ENCODE data around the gene FBXW2.

Gene FBXW2

GRCh38 chr9:120764476-120764875, 28.7 kb downstream of the FBXW2 start:
- TF ChIP-seq, protein P1, sequence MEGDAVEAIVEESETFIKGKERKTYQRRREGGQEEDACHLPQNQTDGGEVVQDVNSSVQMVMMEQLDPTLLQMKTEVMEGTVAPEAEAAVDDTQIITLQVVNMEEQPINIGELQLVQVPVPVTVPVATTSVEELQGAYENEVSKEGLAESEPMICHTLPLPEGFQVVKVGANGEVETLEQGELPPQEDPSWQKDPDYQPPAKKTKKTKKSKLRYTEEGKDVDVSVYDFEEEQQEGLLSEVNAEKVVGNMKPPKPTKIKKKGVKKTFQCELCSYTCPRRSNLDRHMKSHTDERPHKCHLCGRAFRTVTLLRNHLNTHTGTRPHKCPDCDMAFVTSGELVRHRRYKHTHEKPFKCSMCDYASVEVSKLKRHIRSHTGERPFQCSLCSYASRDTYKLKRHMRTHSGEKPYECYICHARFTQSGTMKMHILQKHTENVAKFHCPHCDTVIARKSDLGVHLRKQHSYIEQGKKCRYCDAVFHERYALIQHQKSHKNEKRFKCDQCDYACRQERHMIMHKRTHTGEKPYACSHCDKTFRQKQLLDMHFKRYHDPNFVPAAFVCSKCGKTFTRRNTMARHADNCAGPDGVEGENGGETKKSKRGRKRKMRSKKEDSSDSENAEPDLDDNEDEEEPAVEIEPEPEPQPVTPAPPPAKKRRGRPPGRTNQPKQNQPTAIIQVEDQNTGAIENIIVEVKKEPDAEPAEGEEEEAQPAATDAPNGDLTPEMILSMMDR (IDR thresholded peaks at IDR 0.05; ENCODE audit: low read depth, low read length), result no peak
- H3K4me3 ChIP-seq (ENCODE audit: low read depth, low read length), result no peak overlapping the region
- in situ Hi-C loops (cut with HindIII; ENCODE audit: low sequenced_read_pairs), result no loop called here
- DNase-seq (ENCODE audit: low read depth, low spot score), result no peak

GRCh38 chr9:120761006-120761405, 32.2 kb downstream of the FBXW2 start:
- TF ChIP-seq, protein P1 (IDR thresholded peaks at IDR 0.05; ENCODE audit: low read depth, low read length), result no peak
- in situ Hi-C loops (cut with HindIII; ENCODE audit: low sequenced_read_pairs), result no loop called here
- no peak overlapping the region for H3K4me3 ChIP-seq (ENCODE audit: low read depth, low read length)
- no peak for DNase-seq (ENCODE audit: low read depth, low spot score)

DNA sequence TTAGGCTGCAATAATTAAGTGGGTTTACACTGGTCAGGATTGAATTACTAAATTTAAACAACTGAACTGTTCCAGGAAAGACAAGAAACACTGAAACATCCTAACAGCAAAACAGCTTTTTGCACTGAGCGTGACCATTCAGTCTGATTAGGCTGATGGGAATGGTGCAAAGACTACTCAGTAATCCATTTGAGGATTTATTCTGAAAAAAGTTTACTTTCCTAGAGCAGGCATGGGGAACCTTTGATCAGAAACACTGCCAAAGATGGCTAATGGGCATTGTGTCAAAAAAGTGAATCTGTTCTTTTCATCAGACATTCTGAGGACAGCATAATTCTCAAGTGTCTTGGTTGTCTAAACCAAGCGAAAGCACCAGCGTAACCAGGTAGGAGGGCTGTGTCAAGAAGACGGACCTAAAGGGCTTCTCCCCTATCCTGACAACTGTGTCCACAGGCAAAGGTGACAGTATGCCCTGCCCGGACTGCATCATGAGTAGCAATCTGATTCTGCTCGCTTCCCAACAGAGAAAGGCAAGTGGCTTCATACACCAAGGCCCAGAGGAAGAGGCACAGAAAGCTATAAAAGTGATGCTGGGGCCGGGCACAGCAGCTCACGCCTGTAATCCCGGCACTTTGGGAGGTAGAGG, 33.3 kb downstream of the FBXW2 start:
- no peak overlapping the region for H3K4me3 ChIP-seq (ENCODE audit: low read depth, low read length)
- TF ChIP-seq, protein P1 (IDR thresholded peaks at IDR 0.05; ENCODE audit: low read depth, low read length), result no peak
- DNase-seq (ENCODE audit: low read depth, low spot score), result no peak
- in situ Hi-C loops (cut with HindIII; ENCODE audit: low sequenced_read_pairs), result no loop called here

GRCh38 chr9:120758544-120758943, 34.7 kb downstream of the FBXW2 start:
- DNase-seq (ENCODE audit: low read depth, low spot score), result no peak
- in situ Hi-C loops (cut with HindIII; ENCODE audit: low sequenced_read_pairs), result no loop called here
- H3K4me3 ChIP-seq (ENCODE audit: low read depth, low read length), result no peak overlapping the region

GRCh38 chr9:120757026-120757913, 35.9 kb downstream of the FBXW2 start:
- no peak overlapping the region for H3K4me3 ChIP-seq (ENCODE audit: low read depth, low read length)
- DNase-seq (ENCODE audit: low read depth, low spot score), result no peak
- TF ChIP-seq, protein P1 (IDR thresholded peaks at IDR 0.05; ENCODE audit: low read depth, low read length), result no peak
- in situ Hi-C loops (cut with HindIII; ENCODE audit: low sequenced_read_pairs), result no loop called here

More at GRCh38 chr9:120758544-120758943, 34.7 kb downstream of the FBXW2 start:
- TF ChIP-seq, protein P1 (IDR thresholded peaks at IDR 0.05; ENCODE audit: low read depth, low read length), result no peak

- in situ Hi-C loops (cut with HindIII; ENCODE audit: low sequenced_read_pairs), result no loop called here
- no peak overlapping the region for H3K4me3 ChIP-seq (ENCODE audit: low read depth, low read length)
- TF ChIP-seq, protein P1 (IDR thresholded peaks at IDR 0.05; ENCODE audit: low read depth, low read length), result no peak
- no peak for DNase-seq (ENCODE audit: low read depth, low spot score)
These were observed 36.7 kb downstream of the FBXW2 start for GRCh38 chr9:120756531-120756930.

Measured in astrocyte of the spinal cord (primary cell).